ENCODE data around the gene SSTR3. TPM values are rescaled to one million over a fixed set of nuclear protein-coding genes. Genes with fewer than 3 reads are reported as not detected.
A peak's percentile ranks its signal among the peaks of the same experiment; 100 is the strongest.

The SSTR3 gene
- total and polyA plus RNA-seq, 9 of the 15 experiments (the other 6 are each of a cell fraction or from before 2014, with no cell fraction given) = 0.03 TPM; not detected in 8

- no TSS peak for BruUV-seq (replicated peaks)
- POLR2A ChIA-PET = no interaction called here
- TF ChIP-seq YBX1 (IDR thresholded peaks at IDR 0.05) (no peak), CCAR2 (IDR thresholded peaks at IDR 0.05; ENCODE audit: low read depth, low read length) (no peak), TEAD4 (IDR thresholded peaks at IDR 0.05; ENCODE audit: low read length) (no peak), TEAD4 (CRISPR knock-in tag; IDR thresholded peaks at IDR 0.05; ENCODE audit: borderline replicate concordance) (no peak), KLF6 (CRISPR knock-in tag; IDR thresholded peaks at IDR 0.05; ENCODE audit: borderline replicate concordance) (peak; percentile 33; the same call in 1 of the 2 replicates), ZNF354B (CRISPR knock-in tag; IDR thresholded peaks at IDR 0.05) (0 out of 2 replicates have a peak, but pooled peaks have one; percentile 52), SMAD4 (CRISPR knock-in tag; conservative IDR thresholded peaks at IDR 0.05) (peak; percentile 73), ZFP1 (CRISPR knock-in tag; IDR thresholded peaks at IDR 0.05) (0 out of 2 replicates have a peak, but pooled peaks have one; percentile 30), FOXP1 (CRISPR knock-in tag; IDR thresholded peaks at IDR 0.05) (no peak), KLF16 (IDR thresholded peaks at IDR 0.05) (no peak), SP2 (IDR thresholded peaks at IDR 0.05; ENCODE audit: extremely low read depth, low read depth, low read length, poor library complexity, severe bottlenecking) (no peak), CXXC5 (CRISPR knock-in tag; IDR thresholded peaks at IDR 0.05) (peak; percentile 36), HDAC8 (tag; IDR thresholded peaks at IDR 0.05) (0 out of 2 replicates have a peak, but pooled peaks have one; percentile 52), ID3 (CRISPR knock-in tag; IDR thresholded peaks at IDR 0.05) (no peak), ID3 (tag; IDR thresholded peaks at IDR 0.05) (peak; percentile 85), MEF2D (tag; conservative IDR thresholded peaks at IDR 0.05; ENCODE audit: low read depth) (0 out of 2 replicates have a peak, but pooled peaks have one; percentile 34), ZEB2 (IDR thresholded peaks at IDR 0.05) (no peak), SMARCE1 (IDR thresholded peaks at IDR 0.05) (no peak), PPARD (CRISPR knock-in tag; IDR thresholded peaks at IDR 0.05) (no peak), NR2C1 (IDR thresholded peaks at IDR 0.05) (no peak), NR2C1 (tag; IDR thresholded peaks at IDR 0.05) (no peak), CREB1 (IDR thresholded peaks at IDR 0.05) (no peak), CREB1 (CRISPR knock-in tag; IDR thresholded peaks at IDR 0.05) (no peak)
Observed at GRCh38 chr22:37195921-37196320, 16.4 kb downstream of the SSTR3 start.

More at GRCh38 chr22:37195921-37196320, 16.4 kb downstream of the SSTR3 start:
- ATAC-seq (no peak), DNase-seq (ENCODE audit: extremely low read depth in 1 of 4, low spot score in 3 of 4) (no peak), FAIRE-seq (no peak)
- no peak overlapping the region for H2AFZ ChIP-seq (ENCODE audit: low read depth, low read length)
- intact Hi-C loops (cut with micrococcal nuclease) (loop anchor here (10.0 kb wide), 1 partner anchor 411 kb away; no protein-coding TSS in a partner anchor), in situ Hi-C loops (cut with MboI) (no loop called here)
- no peak overlapping the region for H3K9ac ChIP-seq (ENCODE audit: insufficient read depth in 1 of 2, low read depth in 2 of 2, low read length in 2 of 2)
- H3K36me3 ChIP-seq (ENCODE audit: control insufficient read depth, insufficient read depth, low read length) = no peaks in the 10 kb centered on the region
- H4K20me1 ChIP-seq (replicated peaks; ENCODE audit: control insufficient read depth, insufficient read depth, low read length) = no peaks in the 10 kb centered on the region
- peaks cover 3% of the 10 kb centered on the region; the same call in 1 of the 2 replicates for H3K9me3 ChIP-seq (replicated peaks; ENCODE audit: control insufficient read depth, insufficient read depth, low read depth, low read length)
- 52% methylated on average over 4 of the region's 4 CpGs for WGBS (ENCODE audit: insufficient coverage, low coverage, missing lambda C conversion rate)
- no peak overlapping the region for H3K4me2 ChIP-seq (ENCODE audit: insufficient read depth, low read length)
- H3K4me1 ChIP-seq (replicated peaks in 1 of 2; ENCODE audit: control insufficient read depth in 2 of 2, insufficient read depth in 2 of 2, low read length in 2 of 2) = peaks cover 23 to 40% of the 10 kb centered on the region in 2 experiments
- H3K9me1 ChIP-seq (ENCODE audit: control insufficient read depth, insufficient read depth, low read length) = no peaks in the 10 kb centered on the region
- peaks cover 2% of the 10 kb centered on the region; the same call in 1 of the 3 replicates for H3K79me2 ChIP-seq (ENCODE audit: control insufficient read depth, insufficient read depth, low read length)
- no peak overlapping the region for H3K4me3 ChIP-seq
- no peak overlapping the region for H3K27ac ChIP-seq (ENCODE audit: extremely low read depth, low read depth, low read length)
- CTCF ChIA-PET (ENCODE audit: low intra/inter-chr PET ratio) = no interaction called here
- no peaks in the 10 kb centered on the region for H3K27me3 ChIP-seq (ENCODE audit: control insufficient read depth in 2 of 2, insufficient read depth in 2 of 2, low read length in 2 of 2)

Data from K562 (cell line).